HCT116 (cell line): ENCODE measurements around the gene TMEM255A.

ENCODE experiments used
- CTCF ChIP-seq, 3 experiments: fragments of 200-600 bp in 1 of 3; sonication (generic) in 1 of 3; IDR thresholded peaks in 2 of 3; conservative IDR thresholded peaks in 1 of 3; 2 replicates each; pipeline ENCODE4 v1.5.1; 2012 to 2017; ENCODE audit warnings: low read depth in 2 of 3, low read length in 2 of 3, antibody characterized with exemption in 1 of 3, borderline replicate concordance in 1 of 3, control low read depth in 1 of 3, mild to moderate bottlenecking in 1 of 3, mixed read lengths in 1 of 3, mixed run types in 1 of 3, moderate library complexity in 1 of 3; ENCODE audit not compliant: insufficient read depth in 1 of 3
- EZH2 ChIP-seq: fragments of 200-600 bp; sonication (generic); IDR thresholded peaks from 2 replicates; pipeline ENCODE4 v1.6.1; 2017; ENCODE audit warnings: antibody characterized with exemption, mixed run types
- EZH2phosphoT487 ChIP-seq: fragments of 200-600 bp; IDR thresholded peaks from 2 replicates; pipeline ENCODE4 v1.6.1; 2018; ENCODE audit warnings: antibody characterized with exemption, borderline replicate concordance
- FOSL1 ChIP-seq: IDR thresholded peaks from 2 replicates; pipeline ENCODE4 v1.6.1; 2012; ENCODE audit warnings: low read depth
- JUND ChIP-seq: IDR thresholded peaks from 2 replicates; pipeline ENCODE4 v1.6.1; 2012
- MAX ChIP-seq: IDR thresholded peaks from 2 replicates; pipeline ENCODE4 v1.6.1; 2012
- POLR2A ChIP-seq: IDR thresholded peaks from 2 replicates; pipeline ENCODE4 v1.7.0; 2011; ENCODE audit warnings: borderline replicate concordance; ENCODE audit not compliant: insufficient read depth, insufficient read length; ENCODE audit errors: extremely low read depth
- POLR2AphosphoS5 ChIP-seq: IDR thresholded peaks from 2 replicates; pipeline ENCODE4 v1.6.1; 2011; ENCODE audit warnings: mild to moderate bottlenecking, low read depth, low read length, moderate library complexity
- REST ChIP-seq: IDR thresholded peaks from 2 replicates; pipeline ENCODE4 v1.6.1; 2012; ENCODE audit warnings: low read depth
- SIN3A ChIP-seq: IDR thresholded peaks from 2 replicates; pipeline ENCODE4 v1.6.1; 2012; ENCODE audit warnings: low read depth
- SRF ChIP-seq: IDR thresholded peaks from 2 replicates; pipeline ENCODE4 v1.6.1; 2012; ENCODE audit warnings: low read depth
- ZBTB33 ChIP-seq: IDR thresholded peaks from 2 replicates; pipeline ENCODE4 v1.6.1; 2011; ENCODE audit warnings: mild to moderate bottlenecking, low read length, moderate library complexity; ENCODE audit not compliant: insufficient replicate concordance; ENCODE audit errors: extremely low read depth
- ZFX ChIP-seq: fragments of 450-650 bp; IDR thresholded peaks from 2 replicates; pipeline ENCODE4 v1.6.1; 2017
- ZNF274 ChIP-seq: fragments of 200-500 bp; sonication (Bioruptor generic); IDR thresholded peaks from 2 replicates; pipeline ENCODE4 v1.6.1; 2014; ENCODE audit warnings: mild to moderate bottlenecking, low read depth, low read length, inconsistent platforms

GRCh38 chrX:120311727-120312063 is 434 bp upstream of the TMEM255A start:
- TF ChIP-seq EZH2 (no peak), POLR2A (no peak), CTCF (IDR thresholded peaks at IDR 0.05 in 2 of 3, conservative IDR thresholded peaks at IDR 0.05 in 1 of 3; ENCODE audit: borderline replicate concordance in 1 of 3, insufficient read depth in 1 of 3, low read depth in 2 of 3, low read length in 2 of 3) (no peak), ZNF274 (no peak), JUND (no peak), ZBTB33 (no peak), FOSL1 (no peak), SIN3A (no peak), REST (no peak), POLR2AphosphoS5 (no peak), SRF (no peak), ZFX (no peak), MAX (no peak), EZH2phosphoT487 (no peak)
